HG02943 (cell line): ENCODE data around the gene NCOR2.

Source experiments
- ATAC-seq: cut with Tn5 transposase; IDR thresholded peaks from one replicate; pipeline ENCODE4 v1.9.1; 2021; ENCODE audit warnings: mild to moderate bottlenecking, low read depth, moderate library complexity; ENCODE audit not compliant: unreplicated experiment

The NCOR2 gene

DNA sequence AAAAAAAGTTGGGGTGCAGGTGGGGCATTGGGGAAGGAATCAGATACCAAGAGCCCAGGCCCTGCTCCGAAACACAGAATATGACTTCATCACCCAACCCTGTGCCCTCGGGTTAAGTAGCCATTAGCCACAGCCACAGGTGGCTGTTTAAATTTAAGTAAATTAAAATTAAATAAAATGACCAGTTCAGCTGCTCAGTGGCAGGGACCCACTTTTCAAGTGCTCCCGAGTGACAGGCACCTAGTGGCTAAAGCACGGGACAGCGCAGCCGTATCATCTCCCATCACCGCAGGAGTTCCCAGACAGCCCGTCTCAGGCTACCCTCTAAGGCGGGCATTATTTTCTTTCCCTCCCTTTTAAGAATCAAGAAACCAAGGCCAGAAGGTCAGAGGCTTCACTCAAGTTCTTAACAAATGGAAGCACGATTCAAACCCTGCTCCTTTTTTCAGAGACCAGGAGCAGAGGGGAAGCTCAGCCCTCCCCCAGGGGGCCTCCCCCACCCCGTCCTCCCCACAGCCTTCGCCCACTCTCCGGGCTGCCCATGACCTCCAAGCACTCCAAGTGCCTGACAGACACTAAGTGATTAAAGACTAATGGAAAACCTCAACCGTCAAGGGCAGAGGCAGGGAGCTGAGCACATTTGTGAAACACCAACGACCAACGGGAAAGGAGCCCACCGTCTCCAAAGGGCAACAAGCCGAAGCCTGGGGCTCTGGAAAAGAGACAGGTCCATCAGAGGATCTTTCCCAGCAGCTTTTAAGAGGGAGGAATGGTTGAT is 5.2 kb downstream of the NCOR2 start:
- no peak for ATAC-seq

DNA sequence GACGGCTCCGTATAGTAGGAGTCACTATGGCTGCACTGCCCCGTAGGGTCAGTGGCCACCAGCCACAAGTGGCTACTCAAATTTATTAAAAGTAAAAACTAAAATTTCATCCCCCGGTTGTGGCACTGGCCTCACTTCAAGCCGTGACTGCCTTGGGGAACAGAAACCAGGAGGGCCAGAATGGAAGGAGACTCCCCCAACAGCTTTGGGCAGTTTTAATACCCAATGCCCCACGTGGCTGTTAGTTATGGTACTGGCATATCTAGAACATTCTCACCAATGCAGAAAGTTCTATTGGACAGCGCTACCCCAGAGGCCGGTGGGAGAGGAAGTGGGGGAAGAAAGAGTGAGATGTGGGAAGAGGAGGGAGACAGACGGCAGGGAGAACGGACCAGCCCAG is 6.2 kb downstream of the NCOR2 start:
- no peak for ATAC-seq

DNA sequence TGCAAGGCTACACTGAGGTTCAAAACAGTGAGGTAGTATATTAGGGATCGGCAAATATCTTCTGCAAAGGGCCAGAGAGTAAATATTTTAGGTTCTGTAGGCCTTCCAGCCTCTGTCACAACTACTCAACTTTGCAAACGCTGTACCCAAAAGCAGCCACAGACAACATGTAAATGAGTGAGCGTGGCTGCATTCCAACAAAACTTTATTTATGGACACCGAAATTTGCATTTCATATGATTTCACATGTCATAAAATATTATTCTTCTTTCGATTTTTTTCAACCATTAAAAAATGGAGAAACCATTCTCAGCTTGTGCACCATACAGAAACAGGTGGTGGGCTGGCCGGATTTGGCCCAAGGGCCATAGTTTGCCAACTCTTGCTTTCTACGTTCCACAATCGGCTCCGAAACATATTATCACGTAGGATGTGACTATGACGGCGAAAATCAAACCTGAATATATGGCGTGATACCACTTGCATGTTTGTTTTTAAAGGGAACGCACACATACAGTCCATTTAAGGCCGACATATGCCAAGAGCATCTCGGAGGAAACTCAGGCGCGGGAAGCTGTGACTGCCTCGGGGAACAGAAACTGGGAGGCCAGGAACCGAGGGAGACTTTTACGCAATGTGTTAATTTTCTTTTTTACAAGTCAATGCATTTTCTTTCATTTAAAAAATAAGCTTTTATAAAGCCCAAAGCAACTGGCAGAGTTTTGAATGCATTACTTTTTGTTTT is 7.1 kb downstream of the NCOR2 start:
- ATAC-seq, result no peak

DNA sequence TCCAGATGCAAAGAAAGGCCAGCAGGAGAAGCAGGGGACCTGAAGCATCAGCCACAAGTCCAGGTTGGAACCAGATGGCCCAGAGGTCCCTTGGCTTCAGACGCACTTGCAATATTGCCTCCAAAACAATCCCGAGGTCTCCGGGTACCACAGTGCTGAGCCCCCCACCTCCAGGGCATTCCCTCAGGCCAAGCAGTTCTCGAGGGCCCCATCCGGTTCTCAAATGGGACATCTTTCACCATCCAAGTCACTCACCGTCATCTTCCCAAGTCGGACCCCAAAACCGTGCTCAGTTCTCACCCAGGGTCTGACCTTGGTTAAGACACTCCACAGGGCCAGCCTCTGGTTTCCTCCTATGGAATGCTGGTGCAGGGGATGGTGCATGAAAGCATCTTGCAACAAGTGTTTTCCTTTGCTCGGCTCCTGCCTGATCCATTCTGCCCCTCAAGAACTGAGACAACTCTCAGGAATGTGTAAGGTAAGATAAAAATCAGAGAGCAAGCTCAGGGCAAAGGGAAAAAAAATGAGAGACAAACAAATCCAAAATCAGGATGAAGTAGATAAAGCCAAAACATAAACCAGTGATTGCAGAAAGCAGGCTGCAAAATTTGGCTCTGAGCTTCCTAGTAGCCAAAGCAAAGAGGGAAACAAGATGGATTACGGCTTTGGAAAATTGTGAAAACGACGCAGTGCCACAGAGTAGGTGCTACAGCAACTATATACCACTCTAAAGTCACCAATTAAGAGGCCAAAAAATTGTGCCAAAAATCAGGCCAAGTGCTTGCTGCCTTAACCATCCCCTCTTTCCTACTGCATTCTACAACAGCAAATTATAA is 8.0 kb downstream of the NCOR2 start:
- ATAC-seq, result no peak

DNA sequence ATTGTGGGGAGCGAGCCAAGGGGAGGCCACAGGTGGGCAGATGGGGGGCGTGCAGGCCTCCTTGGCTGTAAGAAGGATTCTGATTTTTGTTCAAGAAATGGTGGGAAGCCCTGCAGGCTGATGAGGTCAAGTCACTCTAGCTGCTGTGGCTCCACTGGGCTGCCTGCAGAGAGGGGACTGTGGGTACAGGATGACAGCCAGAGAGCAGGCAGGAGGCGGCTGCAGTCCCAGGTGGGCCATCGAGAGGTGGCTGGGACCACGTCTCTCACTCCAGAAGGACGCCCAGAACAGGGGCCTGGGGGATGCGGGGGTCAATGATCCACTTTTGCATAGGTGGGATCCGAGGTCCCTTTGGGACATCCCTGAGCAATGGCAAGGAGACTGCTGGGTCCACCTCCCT is 9.1 kb downstream of the NCOR2 start:
- ATAC-seq, result no peak

DNA sequence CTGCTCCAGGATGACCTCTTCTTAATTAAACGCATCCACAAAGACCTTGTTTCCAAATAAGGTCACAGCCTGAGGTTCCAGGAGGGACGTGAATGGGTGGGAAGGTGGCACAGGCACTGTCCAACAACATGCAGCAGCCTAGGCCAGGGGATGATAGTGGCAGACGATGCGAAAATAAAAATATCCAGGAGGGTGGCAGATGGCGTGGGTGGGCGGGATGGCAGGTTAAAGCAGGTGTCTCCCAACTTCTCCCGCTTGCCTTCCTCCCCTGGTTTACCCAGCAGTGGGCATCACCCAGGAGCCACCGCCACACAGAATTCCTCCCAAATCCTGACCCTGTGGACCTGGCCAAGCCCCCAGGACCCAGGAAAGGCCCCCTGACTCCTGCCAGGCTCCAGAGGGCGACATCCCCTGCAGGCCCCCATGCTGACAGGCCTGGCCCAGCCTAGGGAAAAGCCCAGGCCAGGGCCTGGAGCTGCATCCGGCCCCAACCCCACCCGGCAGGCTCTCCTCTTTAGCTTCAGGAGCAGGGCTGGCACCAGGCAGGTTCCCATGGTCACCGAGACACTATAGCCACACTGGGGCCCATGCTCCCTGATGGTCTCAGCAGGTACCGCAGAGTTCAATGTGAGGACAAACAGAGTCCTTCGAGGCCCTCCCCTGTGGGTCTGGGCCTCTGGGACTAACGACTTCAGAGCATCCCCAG is 9.7 kb downstream of the NCOR2 start:
- no peak for ATAC-seq

DNA sequence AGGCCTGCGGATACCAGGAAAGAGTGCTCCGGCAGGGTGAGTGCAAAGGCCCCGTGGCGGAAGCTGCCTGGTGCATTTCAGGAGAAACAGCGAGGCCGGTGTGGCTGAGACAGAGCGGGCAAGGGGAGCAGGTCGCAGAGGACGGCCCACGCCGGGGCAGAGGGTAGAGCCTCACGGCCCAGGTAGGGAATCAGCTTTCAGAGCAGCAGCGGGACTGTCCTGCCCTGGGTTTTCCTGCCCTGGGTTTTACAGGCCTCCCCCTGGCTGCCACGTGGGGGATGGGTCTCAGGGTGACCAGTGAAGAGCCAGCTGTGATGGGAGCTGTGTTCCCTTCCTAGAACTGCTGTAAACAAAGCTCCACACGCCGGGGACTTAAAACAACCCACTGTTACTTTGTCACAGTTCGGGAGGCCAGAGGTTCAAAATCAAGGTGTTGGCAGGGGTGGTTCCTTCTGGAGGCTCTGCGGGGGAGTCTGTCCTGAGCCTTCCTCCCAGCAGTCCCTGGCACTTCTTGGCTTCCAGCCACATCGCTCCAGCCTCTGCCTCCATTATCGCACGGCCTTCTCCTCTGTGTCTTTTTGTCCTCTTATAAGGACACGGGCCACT is 10.4 kb downstream of the NCOR2 start:
- no peak for ATAC-seq

DNA sequence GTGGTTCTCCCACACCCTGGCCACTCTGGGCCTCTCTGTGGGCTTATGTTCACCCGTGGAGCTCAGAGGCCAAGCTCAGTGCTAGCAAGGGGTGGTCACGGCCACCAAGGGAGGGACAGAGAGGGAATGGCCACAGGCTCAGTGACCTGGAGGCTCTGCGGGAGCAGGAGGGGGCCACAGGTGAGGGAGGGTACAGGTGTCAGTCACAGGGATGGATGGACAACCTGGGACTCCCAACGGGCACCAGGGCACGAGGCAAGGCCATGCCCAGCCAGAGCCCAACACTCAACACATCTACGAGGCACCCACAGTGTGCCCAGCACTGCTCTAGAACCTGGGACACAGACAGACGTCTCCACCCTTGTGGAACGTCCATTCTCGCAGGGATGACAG is 11.3 kb downstream of the NCOR2 start:
- no peak for ATAC-seq

DNA sequence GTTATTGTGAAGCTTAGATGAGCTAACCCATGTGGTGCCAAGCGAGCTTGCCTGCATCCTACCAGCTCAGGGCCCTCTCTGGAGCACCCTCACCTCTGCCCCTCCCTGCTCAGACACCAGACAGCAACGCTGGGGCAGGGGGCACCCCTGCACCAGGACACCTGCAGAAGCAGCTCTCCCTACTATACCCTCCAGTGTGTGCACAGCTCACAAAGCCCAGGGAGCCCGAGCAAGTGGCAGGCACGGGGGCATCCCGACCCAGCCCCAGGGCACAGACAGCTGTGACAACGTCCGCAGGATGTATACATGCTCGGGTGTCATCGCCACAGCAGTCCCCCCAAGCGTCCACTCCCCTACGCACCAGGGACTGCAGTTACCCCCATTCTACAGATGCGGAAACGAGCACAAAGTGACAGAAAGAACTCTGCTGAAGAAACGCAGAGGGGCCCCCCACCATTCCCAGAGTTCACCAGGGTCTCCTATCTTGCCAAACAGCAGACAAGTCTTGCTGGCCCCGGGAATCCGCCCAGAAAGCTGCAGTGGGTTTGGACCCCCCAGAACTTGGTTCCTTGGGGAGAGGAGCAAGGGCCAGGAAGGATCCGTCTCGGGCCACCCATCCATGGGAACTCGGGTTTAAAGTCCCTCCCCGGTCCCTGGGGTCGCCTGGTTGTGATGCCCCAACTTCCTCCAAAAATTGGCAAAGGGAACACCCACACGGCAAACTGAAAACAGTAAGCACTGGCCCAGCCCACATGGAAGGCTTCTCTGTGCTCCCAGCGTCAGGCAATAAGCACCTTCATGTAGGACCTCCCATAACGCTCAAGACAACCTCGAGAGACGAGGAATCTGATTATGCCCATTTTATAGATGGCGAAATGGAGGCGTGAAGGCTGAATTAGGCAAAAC is 12.0 kb downstream of the NCOR2 start:
- ATAC-seq, result no peak

DNA sequence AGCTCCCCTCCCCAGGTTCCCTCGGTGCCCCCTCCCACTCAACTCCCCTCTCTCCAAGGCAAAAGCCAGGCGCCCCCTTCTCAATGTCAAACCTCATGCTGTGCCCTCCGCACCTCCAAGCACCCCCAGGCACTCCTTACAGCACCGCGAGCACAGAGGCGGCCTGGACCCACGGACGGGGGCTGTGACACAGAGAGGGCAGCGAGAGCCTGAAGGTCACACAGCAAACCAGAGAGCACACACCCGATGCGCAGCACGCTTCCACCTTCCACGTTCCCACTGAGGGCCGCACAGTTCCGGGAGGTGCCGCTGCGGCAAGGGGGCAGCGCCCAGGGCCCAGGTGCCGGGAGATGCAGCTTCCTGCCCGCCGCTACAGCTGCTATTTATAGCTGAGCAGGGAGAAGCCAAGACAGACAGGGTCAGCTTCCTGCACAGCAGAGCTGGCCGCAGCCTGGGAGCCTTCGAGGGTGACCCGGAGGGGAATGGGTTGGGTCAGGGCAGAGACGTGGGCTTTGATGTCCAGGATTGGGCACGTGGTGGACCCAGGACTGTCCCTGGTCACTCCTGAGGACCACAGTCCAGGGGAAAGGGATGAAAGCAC is 12.9 kb downstream of the NCOR2 start:
- ATAC-seq, result no peak

DNA sequence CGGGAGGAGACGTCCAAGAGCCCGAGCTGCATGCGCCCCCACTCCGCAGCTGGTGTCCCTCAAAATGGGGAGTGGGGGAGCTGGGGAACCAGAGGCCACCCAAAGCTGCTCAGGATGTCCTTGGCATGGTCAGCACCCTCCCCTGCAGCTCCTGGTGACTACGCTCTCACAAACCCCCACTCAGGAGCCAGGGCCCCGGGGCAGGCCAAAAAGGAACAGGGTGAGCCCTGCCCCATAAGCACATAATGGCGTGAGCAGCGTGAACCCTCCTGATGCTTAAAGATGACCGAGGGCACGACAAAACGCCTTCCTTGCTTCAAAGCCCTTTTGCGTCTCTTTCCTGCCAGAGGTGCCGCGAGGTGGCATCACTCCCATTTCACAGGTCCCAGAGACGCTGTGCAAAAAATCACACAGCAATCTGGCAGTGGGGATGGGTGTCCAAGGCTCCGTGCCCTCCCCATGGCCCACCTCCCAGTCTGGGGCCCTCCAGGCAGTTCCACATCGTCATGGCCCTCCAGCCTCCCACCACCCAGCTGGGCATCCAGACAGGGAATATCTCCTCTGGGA is 13.5 kb downstream of the NCOR2 start:
- ATAC-seq, result no peak

DNA sequence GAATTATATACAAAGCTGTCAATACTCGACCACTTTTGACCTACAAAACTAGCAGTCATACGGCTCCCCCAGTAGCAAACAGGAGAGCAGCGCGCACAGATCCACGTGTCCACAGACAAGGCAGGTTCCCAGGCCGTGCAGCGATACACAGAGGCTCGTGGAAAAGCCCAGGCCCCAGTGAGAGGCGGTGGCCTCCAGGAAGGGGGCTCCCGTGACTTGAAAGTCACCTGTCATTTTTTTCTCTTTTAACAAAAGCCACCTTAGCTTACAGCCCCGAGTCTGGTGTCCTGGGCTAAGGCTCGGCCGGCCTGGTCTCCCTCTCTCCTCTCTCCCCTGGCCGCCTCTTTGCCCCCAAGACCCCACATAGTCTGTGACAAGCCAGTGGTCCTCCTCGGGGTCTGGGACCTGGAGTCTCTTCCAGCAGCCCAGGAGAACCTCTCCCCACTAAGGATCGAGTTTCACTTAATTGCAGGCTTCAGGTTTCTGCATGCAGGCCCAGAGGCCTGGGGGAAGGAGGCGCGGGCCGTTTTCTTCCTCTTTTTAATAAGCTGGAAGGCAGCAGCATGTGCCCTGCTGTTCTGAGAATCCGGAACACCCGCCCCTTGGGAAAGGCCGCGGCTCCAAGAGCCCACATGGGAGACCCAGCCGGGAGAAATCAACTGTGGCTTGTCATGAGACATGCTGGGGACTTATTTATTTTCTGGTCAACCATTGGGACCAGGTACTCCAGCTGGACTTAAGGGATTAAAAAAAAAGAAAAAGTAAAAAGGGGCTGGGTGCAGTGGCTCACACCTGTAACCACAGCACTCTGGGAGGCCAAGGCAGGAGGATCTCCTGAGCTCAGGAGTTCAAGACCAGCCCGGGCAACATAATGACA is 15.9 kb downstream of the NCOR2 start:
- no peak for ATAC-seq

DNA sequence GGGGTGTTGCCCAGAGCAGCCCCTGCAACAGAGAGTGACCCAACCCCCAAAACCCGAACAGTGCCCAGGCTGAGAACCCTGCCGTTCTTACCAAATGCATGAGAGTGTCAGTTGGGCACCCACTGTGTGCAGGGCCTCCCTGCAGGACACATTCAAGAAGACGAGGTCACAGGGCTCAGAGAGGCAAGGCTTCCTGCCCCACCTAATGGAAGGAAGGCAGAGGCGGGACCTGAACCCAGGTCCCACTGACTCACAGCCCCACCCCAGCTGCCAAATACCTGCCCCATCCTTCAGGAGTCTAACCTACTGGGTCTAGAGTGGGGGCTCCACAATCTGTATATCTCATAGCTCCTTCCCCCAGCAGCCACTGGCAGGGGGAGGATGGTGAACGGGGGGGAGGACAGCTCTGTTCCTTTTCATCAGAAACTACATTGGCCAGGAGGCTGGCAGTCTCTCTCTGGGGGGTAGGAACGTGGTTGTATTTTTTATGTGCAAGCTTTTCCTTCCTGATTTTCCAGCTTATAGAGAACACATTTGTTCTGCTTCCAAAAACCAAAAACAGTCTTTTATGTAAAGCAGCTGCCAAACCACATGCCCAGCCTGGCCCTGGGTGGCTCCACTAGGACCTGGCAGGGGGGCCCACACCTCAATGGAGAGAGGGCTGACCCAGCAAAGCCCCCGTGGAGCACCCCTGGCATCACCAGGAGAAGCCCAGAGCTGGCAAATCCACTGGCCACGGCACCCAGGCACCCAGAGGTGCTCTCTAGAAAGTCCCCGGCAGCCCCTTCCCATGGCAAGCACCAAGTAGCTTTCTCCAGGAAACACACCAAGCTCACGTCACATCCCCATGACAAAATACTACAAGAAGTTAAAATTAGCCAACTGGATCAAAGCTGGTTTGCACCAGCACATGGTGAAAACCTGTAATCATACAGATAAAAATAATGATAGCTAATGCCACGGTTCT is 17.0 kb downstream of the NCOR2 start:
- no peak for ATAC-seq

DNA sequence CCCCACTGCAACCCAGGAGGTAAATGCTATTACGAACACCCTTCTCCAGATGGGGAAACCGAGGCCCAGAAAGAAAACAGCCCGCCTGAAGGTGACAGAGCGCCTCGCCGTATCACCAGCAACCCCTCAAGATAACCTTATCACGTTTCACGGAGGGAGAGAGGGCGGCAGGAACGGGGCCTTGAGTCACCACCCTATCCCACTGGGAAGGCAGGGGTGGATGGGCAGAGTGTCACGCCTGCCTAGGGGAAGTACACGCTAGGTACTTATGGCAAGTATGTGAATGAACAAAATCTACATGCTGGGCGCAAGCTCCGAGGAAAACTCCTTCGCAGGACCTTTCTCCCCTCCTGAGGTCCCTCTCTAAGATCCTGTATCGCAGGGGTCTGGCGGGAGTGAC is 17.8 kb downstream of the NCOR2 start:
- ATAC-seq, result no peak

DNA sequence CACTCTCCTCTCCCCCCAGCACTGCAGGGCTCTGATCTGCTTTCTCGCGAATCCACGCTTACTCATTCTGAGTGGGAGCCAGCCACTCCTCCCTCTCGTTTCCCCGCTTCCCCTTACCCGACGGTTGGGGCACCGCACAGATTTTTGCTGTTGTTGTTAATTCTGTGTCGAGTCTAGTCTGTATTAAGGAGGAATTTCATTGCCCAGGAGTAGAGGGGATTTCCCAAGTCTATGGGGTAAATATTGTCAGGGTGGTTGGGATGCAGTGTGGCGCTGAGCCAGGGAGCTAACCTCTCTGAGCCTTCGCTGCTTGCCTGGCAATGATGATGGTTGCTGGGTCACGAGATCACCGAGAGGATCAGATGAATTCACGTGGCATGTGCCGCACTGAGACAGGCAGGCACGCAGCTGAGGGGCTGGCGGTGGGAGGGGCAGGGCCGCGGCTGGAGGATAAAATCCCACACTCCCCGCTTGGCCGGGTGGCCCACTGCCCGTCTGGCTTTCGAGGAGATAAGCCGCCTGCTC is 18.5 kb downstream of the NCOR2 start:
- no peak for ATAC-seq

DNA sequence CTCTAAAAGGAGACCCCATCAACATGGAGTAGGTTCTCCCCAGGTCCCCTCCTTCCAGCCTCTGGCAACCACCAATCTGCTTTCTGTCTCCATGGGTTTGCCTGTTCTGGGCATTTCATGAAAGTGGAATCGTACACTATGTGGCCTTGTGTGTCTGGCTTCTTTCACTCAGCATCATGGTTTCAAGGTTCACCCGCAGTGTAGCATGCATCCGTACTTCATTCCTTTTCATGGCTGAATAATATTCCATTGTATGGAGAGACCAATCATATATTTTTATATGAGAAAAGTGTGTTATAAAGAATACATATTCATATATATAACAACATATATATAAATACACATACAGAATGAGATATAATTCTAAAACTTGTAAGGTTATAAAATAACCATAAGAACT is 19.8 kb downstream of the NCOR2 start:
- ATAC-seq, result no peak
